Activated T-helper 1 cell treated with anti-CD3 and anti-CD28 coated beads, Interleukin-12 subunit alpha, Interleukin-12 subunit beta, Interleukin-2, Interleukin-4 antibody, amounts not matched to agents 30 ng/mL and 10 ng/mL and 1 ng/mL, durations not matched to agents 14 hours and 24 hours and 36 hours (primary cell): ENCODE results near the gene CTBS. TPM values are rescaled to one million over a fixed set of nuclear protein-coding genes. Genes with fewer than 3 reads are reported as not detected.
"Not testable (repeated sequence)": the region's sequence is repeated elsewhere in the genome, so short reads cannot be mapped to it uniquely, and the experiment has no call there.

Experiments
- DNase-seq: peaks from one replicate; pipeline ENCODE4 v3.0.0; 2021; ENCODE audit warnings: low spot score
- H3K27ac Mint-ChIP-seq: one replicate; pipeline ENCODE4 v1.8.0; 2021; ENCODE audit warnings: mild to moderate bottlenecking, mixed read lengths
- H3K27me3 Mint-ChIP-seq: one replicate; pipeline ENCODE4 v1.8.0; 2022; ENCODE audit warnings: mild to moderate bottlenecking, moderate library complexity, mixed read lengths; ENCODE audit not compliant: insufficient read depth
- H3K36me3 Mint-ChIP-seq: one replicate; pipeline ENCODE4 v1.8.0; 2021; ENCODE audit warnings: low read depth, mixed read lengths
- H3K4me1 Mint-ChIP-seq: one replicate; pipeline ENCODE4 v1.8.0; 2021; ENCODE audit warnings: low read depth, mixed read lengths
- H3K4me3 Mint-ChIP-seq: one replicate; pipeline ENCODE4 v1.8.0; 2021; ENCODE audit warnings: mild to moderate bottlenecking, moderate library complexity, mixed read lengths
- H3K9me3 Mint-ChIP-seq: one replicate; pipeline ENCODE4 v1.8.0; 2021; ENCODE audit warnings: mixed read lengths
- intact Hi-C: fragments of 100-400 bp; cut with micrococcal nuclease; formaldehyde crosslinking; loops from one replicate; pipeline ENCODE4 v1.15.1; 2024
- total RNA-seq: library from RNA; stranded (reverse); gene quantifications from 2 replicates; pipeline ENCODE4 v1.2.3, GENCODE V29; 2022

The CTBS gene
- total RNA-seq, 1 donor from 2014 or later: 14.2 TPM

DNA sequence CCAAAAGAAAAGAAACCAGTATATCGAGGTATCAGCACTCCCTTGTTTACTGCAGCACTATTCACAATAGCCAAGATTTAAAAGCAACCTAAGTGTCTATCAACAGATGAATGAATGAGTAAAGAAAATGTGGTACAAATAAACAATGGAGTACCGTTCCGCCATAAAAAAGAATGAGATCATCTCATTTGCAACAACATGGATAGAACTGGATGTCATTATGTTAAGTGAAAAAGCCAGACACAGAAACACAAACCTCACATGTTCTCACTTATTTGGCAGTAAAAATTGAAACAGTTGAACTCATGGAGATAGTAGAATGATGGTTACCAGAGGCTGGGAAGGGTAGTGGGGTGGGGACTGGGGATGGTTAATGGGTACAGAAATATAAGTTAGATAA, 63.6 kb downstream of the CTBS start:
- peaks cover 8% of the 10 kb centered on the region for H3K9me3 Mint-ChIP-seq
- H3K36me3 Mint-ChIP-seq: peaks cover 6% of the 10 kb centered on the region
- H3K27me3 Mint-ChIP-seq: no peaks in the 10 kb centered on the region
- H3K4me3 Mint-ChIP-seq: no peak overlapping the region
- no peak overlapping the region for H3K27ac Mint-ChIP-seq
- intact Hi-C loops: no loop called here
- H3K4me1 Mint-ChIP-seq: peaks cover 5% of the 10 kb centered on the region
- DNase-seq: no peak

DNA sequence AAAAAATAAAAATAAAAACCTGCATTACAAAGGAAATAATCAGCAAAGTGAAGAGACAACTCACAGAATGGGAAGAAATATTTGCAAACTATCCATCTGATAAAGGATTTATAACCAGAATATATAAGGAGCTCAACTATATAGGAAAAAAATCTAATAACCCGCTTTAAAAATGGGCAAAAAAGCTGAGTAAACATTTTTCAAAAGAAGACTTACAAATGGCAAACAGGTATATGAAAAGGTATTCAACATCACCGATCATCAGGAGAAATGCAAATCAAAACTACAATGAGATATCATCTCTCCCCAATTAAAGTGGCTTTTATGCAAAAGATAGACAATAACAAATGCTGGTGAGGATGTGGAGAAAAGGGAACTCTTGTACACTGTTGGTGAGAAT, 64.1 kb downstream of the CTBS start:
- H3K36me3 Mint-ChIP-seq: peaks cover 9% of the 10 kb centered on the region
- H3K27ac Mint-ChIP-seq: no peak overlapping the region
- no peak for DNase-seq
- H3K4me1 Mint-ChIP-seq: peaks cover 7% of the 10 kb centered on the region
- H3K4me3 Mint-ChIP-seq: no peak overlapping the region
- intact Hi-C loops: no loop called here
- no peaks in the 10 kb centered on the region for H3K27me3 Mint-ChIP-seq
- peaks cover 8% of the 10 kb centered on the region for H3K9me3 Mint-ChIP-seq

DNA sequence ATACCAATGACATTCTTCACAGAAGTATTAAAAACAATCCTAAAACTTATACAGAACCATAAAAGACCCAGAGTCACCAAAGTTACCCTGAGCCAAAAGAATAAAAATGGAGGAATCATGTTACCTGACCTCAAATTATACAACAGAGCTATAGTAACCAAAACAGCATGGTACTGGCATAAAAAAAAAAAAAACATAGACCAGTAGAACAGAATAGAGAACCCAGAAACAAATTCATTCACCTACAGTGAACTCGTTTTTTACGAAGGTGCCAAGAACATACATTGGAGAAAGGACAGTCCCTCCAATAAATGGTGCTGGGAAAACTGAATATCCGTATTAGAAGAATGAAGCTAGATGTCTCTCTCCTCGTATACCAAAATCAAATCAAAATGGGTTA, 65.2 kb downstream of the CTBS start:
- H3K36me3 Mint-ChIP-seq: peaks cover 14% of the 10 kb centered on the region
- H3K4me3 Mint-ChIP-seq: no peak overlapping the region
- no peak overlapping the region for H3K27ac Mint-ChIP-seq
- no peak for DNase-seq
- peaks cover 19% of the 10 kb centered on the region for H3K4me1 Mint-ChIP-seq
- intact Hi-C loops: loop anchor here (5.0 to 10.0 kb wide), 3 partner anchors 204 to 428 kb away; partner anchors contain the start of gene SAMD13
- H3K27me3 Mint-ChIP-seq: no peaks in the 10 kb centered on the region
- peaks cover 8% of the 10 kb centered on the region for H3K9me3 Mint-ChIP-seq

DNA sequence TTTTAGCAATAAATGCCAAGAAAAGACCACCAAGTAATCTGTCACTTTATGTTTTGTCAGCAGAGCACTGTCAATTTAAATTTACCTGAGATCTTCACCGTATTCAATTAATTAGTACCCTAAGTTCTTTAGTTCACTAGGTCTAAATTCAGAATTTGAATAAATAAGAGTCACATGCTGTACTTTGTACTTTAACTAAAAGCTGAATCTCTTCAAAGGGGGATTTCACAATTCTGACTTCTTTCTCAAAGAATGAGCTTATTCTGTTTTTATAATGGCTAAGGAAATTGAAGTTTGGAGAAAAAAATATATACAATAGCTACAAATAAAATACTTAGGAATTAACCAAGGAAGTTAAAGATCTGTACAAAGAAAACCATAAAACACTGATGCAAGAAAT, 65.7 kb downstream of the CTBS start:
- H3K36me3 Mint-ChIP-seq: peaks cover 14% of the 10 kb centered on the region
- H3K4me3 Mint-ChIP-seq: no peak overlapping the region
- H3K27ac Mint-ChIP-seq: no peak overlapping the region
- intact Hi-C loops: loop anchor here (5.0 to 10.0 kb wide), 3 partner anchors 204 to 429 kb away; partner anchors contain the start of gene SAMD13
- H3K9me3 Mint-ChIP-seq: peaks cover 8% of the 10 kb centered on the region
- no peaks in the 10 kb centered on the region for H3K27me3 Mint-ChIP-seq
- H3K4me1 Mint-ChIP-seq: peaks cover 24% of the 10 kb centered on the region
- no peak for DNase-seq

DNA sequence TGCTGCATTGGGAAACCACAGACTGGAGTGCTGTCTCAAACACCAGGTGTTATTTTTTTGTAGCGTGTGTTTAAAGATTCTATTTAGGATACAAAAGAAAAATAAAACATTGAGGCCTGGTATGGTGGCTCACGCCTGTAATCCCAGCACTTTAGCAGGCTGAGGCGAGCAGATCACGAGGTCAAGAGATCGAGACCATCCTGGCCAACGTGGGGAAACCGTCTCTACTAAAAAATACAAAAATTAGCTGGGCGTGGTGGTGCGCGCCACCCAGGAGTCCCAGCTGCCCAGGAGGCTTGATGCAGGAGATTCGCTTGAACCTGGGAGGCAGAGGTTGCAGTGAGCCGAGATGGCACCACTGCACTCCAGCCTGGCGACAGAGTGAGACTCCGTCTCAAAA, 66.4 kb downstream of the CTBS start:
- peaks cover 30% of the 10 kb centered on the region for H3K4me1 Mint-ChIP-seq
- H3K4me3 Mint-ChIP-seq, H3K9me3 Mint-ChIP-seq, H3K27me3 Mint-ChIP-seq, DNase-seq, H3K27ac Mint-ChIP-seq: not testable (repeated sequence)
- peaks cover 18% of the 10 kb centered on the region for H3K36me3 Mint-ChIP-seq
- intact Hi-C loops: loop anchor here (2.0 to 10.0 kb wide), 6 partner anchors 31 to 767 kb away; partner anchors contain the start of gene SAMD13

DNA sequence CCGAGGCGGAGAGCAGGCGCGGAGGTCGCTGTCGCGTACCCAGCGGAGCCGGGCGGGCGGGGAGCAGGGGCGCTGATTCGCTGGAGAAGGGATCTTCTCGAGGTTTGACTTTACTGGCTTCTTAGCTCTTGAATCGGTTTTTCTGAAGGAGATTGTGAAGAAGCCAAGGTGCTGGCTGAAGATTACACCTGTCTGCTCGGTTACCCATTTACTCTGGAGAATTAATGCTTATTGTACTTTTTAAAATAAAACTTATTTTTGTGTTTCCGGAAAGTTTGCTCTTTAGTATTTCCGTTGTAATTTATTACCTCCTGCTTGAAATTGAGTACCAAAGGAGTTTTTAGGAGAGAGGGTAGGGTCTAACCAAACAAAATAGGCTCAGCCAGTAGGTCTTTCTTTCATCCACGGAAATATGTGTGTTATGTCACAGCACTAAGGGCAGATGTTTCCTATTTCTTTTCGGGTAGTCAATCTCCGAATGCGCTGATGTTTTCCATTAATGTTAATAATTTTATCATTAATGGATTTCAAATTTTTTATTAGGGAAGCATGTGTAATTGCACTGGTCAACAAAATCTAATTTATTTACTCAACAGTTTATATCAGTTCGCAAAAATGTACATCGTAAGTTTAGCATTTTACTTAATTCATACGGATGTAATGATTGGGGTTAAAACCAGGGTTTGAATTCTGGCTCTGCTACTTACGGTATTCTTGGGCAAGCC, 67.3 kb downstream of the CTBS start:
- H3K4me3 Mint-ChIP-seq: peak overlapping the region; percentile 88
- H3K9me3 Mint-ChIP-seq: peaks cover 8% of the 10 kb centered on the region
- intact Hi-C loops: loop anchor here (1.0 to 10.0 kb wide), 12 partner anchors 28 to 791 kb away; partner anchors contain the start of genes RPF1, SAMD13 and SSX2IP
- H3K27ac Mint-ChIP-seq: peak overlapping the region; percentile 92
- no peak for DNase-seq
- H3K36me3 Mint-ChIP-seq: peaks cover 18% of the 10 kb centered on the region
- H3K4me1 Mint-ChIP-seq: peaks cover 31% of the 10 kb centered on the region
- no peaks in the 10 kb centered on the region for H3K27me3 Mint-ChIP-seq

DNA sequence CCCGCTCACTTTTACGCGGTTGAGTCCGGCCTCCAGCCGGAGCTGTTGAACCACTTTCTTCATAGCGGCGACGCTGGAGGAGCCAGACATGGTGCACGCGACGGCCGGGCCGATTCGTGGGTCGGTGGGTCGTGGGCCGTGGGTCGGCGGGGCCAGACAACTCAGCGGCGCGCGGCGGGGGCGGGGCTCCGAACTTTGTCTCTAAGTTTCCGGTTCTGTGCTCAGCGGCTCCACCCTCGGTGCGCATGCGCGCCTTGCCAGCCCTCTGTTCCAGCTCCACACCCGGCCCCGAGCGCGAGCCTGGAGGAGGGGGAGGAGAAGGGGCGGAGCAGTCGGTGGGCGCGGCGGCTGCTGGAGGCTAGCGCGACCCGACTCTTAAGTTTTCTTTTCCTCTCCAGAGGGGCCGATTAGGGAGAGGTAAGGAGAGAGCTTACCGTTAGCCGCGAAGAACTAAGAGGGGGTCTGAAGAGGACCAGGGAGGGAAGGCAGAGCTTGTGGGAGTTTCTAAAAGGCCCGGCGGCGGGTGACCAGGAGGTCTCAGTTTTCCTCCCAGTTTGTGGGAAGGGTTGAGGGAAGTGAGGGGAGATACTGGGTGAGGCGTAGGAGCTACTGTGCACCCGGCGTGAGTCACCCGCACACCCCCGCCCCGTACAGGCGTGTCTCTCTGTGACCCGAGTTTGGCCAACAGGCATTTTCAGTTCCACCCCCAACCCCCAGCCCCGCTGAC, 68.1 kb downstream of the CTBS start, which contains the start of the genes GNG5 and SPATA1:
Gene GNG5, minus strand, starts transcription at position 580 of the 727 bp plus-strand sequence. Its CDS starts 490 bp downstream, at position 90.
Gene SPATA1, plus strand, starts transcription at position 385 of the 727 bp plus-strand sequence. CDS start 9,974 bp downstream, outside the sequence.
- H3K36me3 Mint-ChIP-seq: peaks cover 25% of the 10 kb centered on the region
- peaks cover 38% of the 10 kb centered on the region for H3K4me1 Mint-ChIP-seq
- intact Hi-C loops: loop anchor here (1.0 to 10.0 kb wide), 12 partner anchors 27 to 792 kb away; partner anchors contain the start of genes RPF1, SAMD13 and SSX2IP
- H3K27me3 Mint-ChIP-seq: no peaks in the 10 kb centered on the region
- H3K9me3 Mint-ChIP-seq: peaks cover 8% of the 10 kb centered on the region
- peak within 1 kb of the TSS; percentile 98 for H3K4me3 Mint-ChIP-seq
- peak; percentile 96 for DNase-seq
- H3K27ac Mint-ChIP-seq: peak within 1 kb of the TSS; percentile 98

DNA sequence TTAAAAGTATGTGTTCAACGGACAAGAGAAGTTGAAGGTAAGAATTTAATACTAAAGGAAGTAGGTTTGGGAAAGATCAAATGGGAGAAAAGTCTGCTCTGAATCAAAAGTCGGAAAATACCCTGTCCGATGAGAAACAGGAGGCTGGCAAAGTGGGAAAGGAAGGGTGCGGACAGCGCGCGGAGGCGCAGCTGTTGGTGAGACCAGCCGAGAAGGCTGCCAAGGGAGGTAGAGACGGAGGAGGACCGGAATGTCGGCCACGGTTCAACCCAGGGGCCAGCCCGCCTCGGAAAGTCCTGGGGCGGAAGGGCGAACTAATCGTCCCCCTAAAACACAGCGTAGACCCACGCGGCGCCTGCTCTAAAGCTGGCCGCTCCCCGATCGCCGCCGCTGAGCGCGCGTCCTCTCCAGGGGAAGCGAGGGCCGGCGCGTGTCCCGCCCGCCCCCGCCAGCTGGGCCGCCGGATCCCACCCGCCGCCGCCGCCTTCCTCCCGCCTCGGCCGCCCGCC, 68.7 kb downstream of the CTBS start:
- H3K27ac Mint-ChIP-seq: peak overlapping the region; percentile 98
- H3K9me3 Mint-ChIP-seq: peaks cover 8% of the 10 kb centered on the region
- peaks cover 45% of the 10 kb centered on the region for H3K4me1 Mint-ChIP-seq
- H3K4me3 Mint-ChIP-seq: peak overlapping the region; percentile 98
- DNase-seq: no peak
- peaks cover 29% of the 10 kb centered on the region for H3K36me3 Mint-ChIP-seq
- intact Hi-C loops: loop anchor here (1.0 to 10.0 kb wide), 14 partner anchors 8 to 793 kb away; partner anchors contain the start of genes RPF1, SAMD13 and SSX2IP
- no peaks in the 10 kb centered on the region for H3K27me3 Mint-ChIP-seq

DNA sequence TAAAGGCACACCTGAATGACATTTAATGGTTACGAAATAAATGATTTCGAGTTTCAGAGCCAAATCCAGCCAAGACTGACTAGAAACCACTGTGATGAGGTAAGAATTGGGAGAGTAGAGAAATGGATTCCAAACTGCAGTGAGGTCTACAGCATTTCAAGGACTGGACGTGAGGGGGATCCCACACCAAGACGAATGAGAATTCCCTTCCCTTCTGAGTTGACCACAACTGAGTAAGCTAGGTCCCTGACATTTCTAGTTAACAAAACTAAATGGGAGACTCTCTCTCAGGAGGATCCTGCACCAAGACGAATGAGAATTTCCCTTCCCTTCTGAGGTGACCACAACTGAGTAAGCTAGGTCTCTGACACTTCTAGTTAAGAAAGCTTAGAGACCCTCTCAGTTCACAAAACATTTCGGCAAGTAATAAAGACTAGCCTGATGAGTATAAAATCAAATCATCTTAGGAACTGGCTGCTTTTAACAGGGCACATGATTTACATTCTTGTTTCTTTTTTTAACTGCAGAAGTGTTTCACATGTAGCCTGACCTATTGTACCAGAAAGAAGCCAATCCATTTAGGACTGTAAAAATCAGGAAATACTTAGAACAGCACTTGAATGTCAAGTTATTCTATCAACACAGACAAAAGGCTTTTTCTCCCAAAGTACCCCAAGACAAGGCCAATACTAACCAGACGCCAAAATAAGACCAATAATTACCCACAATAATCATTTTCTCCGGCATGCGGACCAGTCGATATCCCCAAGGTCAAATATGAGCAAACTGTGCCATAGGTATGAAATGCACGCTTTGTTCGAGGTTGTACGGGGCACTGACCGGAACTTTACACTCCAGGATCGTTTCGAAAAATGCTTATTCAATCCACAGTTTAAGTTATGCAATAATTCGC, 69.4 kb downstream of the CTBS start:
- Mint-ChIP-seq H3K4me1 (peaks cover 50% of the 10 kb centered on the region), H3K27ac (peak overlapping the region; percentile 98), H3K9me3 (peaks cover 8% of the 10 kb centered on the region), H3K27me3 (no peaks in the 10 kb centered on the region), H3K4me3 (peak overlapping the region; percentile 98), H3K36me3 (peaks cover 29% of the 10 kb centered on the region)
- intact Hi-C loops: loop anchor here (1.0 to 10.0 kb wide), 5 partner anchors 8 to 432 kb away; partner anchors contain the start of gene SAMD13
- DNase-seq: no peak

DNA sequence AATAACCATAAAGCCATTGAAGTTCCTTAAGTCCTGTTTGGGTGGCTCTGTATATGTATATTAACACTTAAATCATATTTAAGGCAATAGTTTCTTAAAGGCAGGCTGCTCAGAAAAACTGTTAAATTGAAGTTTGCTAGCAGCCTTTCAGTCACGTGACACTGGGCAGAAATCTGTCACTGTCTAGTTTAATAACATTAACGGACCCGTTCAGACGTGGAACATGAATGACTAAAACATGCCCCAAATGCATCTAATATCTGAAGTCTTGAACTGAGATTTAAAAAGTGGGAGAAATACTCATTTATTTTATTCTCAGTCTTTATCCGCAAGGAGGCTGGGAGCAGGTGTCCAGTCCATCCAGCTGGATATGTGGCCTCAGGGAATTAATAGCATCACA, 71.3 kb downstream of the CTBS start:
- intact Hi-C loops: loop anchor here (10.0 kb wide), 2 partner anchors 198 to 252 kb away; partner anchors contain the start of gene SAMD13
- H3K36me3 Mint-ChIP-seq: peaks cover 34% of the 10 kb centered on the region
- H3K27me3 Mint-ChIP-seq: no peaks in the 10 kb centered on the region
- DNase-seq: no peak
- no peak overlapping the region for H3K27ac Mint-ChIP-seq
- no peaks in the 10 kb centered on the region for H3K9me3 Mint-ChIP-seq
- H3K4me1 Mint-ChIP-seq: peaks cover 50% of the 10 kb centered on the region
- H3K4me3 Mint-ChIP-seq: no peak overlapping the region
